ENCODE results near the gene CENPO. TPM values are rescaled to one million over a fixed set of nuclear protein-coding genes. Genes with fewer than 3 reads are reported as not detected.

The CENPO gene
- total RNA-seq, 1 donor from 2014 or later: 17.5 TPM

DNA sequence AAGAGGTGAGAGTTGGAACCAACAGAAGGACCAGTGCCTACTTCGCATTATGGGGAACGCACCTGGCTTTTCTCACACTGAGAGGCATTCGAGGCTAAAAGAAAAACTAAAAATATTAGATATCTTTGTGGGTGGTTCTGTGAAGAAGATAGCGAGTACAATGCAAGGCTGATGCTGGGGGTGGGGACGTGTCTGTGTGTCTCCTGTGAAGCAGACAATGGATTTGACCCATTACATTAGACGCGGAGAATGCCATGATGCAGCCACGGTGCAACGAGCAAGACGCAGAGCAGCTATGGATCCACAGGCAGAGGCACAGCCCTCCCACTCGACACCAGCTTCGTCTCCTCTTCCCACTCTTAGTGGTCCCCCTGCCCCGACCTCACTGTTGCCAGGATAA is 65.8 kb downstream of the CENPO start:
- no peaks in the 10 kb centered on the region for H3K9me3 Mint-ChIP-seq (ENCODE audit: unreplicated experiment)
- Histone ChIP-seq H3K9me3 (ENCODE audit: insufficient read depth, low read depth, low read length) (no peaks in the 10 kb centered on the region), H3K4me2 (ENCODE audit: low read length) (no peak overlapping the region), H3K9ac (ENCODE audit: low read length) (no peak overlapping the region), H3K4me3 (ENCODE audit: insufficient read depth, low read depth, low read length) (no peak overlapping the region), H2AFZ (ENCODE audit: low read depth, low read length) (no peak overlapping the region), H3K79me2 (ENCODE audit: insufficient read depth, low read length) (no peaks in the 10 kb centered on the region), H3K36me3 (ENCODE audit: insufficient read depth, low read length) (no peaks in the 10 kb centered on the region), H3K4me1 (ENCODE audit: insufficient read depth, low read length) (peaks cover 7% of the 10 kb centered on the region), H3K27me3 (ENCODE audit: insufficient read depth, low read length) (no peaks in the 10 kb centered on the region), H3K27ac (ENCODE audit: low read depth, low read length) (no peak overlapping the region), H4K20me1 (ENCODE audit: insufficient read depth, low read length) (no peaks in the 10 kb centered on the region)
- H3K36me3 Mint-ChIP-seq (ENCODE audit: low read depth, unreplicated experiment): peaks cover 2% of the 10 kb centered on the region
- H3K4me3 Mint-ChIP-seq (ENCODE audit: unreplicated experiment): no peak overlapping the region
- peaks cover 17% of the 10 kb centered on the region for H3K4me1 Mint-ChIP-seq (ENCODE audit: low read depth, unreplicated experiment)
- TF ChIP-seq EZH2 (IDR thresholded peaks at IDR 0.05; ENCODE audit: insufficient read depth, low read length): no peak
- no peak for TF ChIP-seq CTCF (IDR thresholded peaks at IDR 0.05; ENCODE audit: insufficient read depth, low read depth, low read length)
- no peaks in the 10 kb centered on the region for H3K27me3 Mint-ChIP-seq (ENCODE audit: low read depth, unreplicated experiment)
- FAIRE-seq (no peak), DNase-seq (ENCODE audit: low read depth) (no peak)
- H3K27ac Mint-ChIP-seq (ENCODE audit: unreplicated experiment): no peak overlapping the region

DNA sequence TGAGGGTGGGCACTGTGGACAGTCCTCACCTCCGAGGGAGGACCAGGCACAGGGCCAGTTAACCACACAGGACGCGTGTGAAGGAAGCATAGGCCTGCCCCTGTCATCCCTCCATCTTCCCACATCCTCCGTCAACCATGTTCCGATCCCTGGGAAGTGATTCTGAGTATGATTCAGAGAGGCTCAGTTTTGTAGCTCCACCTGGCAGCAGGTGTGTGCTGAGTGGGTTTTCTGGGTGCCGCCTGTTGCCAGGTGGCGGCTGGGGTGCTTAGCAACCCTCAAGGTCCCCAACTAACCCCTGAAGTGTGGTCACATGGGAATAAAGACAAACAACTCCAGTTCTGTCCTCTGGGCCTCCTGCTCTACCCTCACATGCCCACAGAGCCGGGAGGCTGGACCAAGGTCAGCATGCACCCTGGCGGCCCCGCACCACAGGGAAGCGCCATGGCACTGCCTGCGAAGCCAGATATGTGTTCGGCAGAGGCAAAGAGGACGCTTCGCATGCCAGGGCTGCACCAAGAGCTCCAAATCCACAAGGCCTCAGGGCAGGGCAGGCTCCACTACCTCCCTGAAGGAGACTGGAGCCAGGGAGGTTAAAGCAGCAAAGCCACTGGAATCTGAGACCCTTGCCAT is 66.9 kb downstream of the CENPO start:
- no peak for FAIRE-seq
- Mint-ChIP-seq H3K4me1 (ENCODE audit: low read depth, unreplicated experiment) (peaks cover 17% of the 10 kb centered on the region), H3K4me3 (ENCODE audit: unreplicated experiment) (no peak overlapping the region), H3K27ac (ENCODE audit: unreplicated experiment) (no peak overlapping the region), H3K27me3 (ENCODE audit: low read depth, unreplicated experiment) (no peaks in the 10 kb centered on the region), H3K36me3 (ENCODE audit: low read depth, unreplicated experiment) (peaks cover 2% of the 10 kb centered on the region), H3K9me3 (ENCODE audit: unreplicated experiment) (no peaks in the 10 kb centered on the region)
- Histone ChIP-seq H3K9ac (ENCODE audit: low read length) (no peak overlapping the region), H3K79me2 (ENCODE audit: insufficient read depth, low read length) (no peaks in the 10 kb centered on the region), H3K27ac (ENCODE audit: low read depth, low read length) (no peak overlapping the region), H4K20me1 (ENCODE audit: insufficient read depth, low read length) (no peaks in the 10 kb centered on the region), H3K4me2 (ENCODE audit: low read length) (no peak overlapping the region), H3K9me3 (ENCODE audit: insufficient read depth, low read depth, low read length) (no peaks in the 10 kb centered on the region), H3K4me1 (ENCODE audit: insufficient read depth, low read length) (peaks cover 7% of the 10 kb centered on the region), H3K36me3 (ENCODE audit: insufficient read depth, low read length) (no peaks in the 10 kb centered on the region), H3K27me3 (ENCODE audit: insufficient read depth, low read length) (no peaks in the 10 kb centered on the region), H3K4me3 (ENCODE audit: insufficient read depth, low read depth, low read length) (no peak overlapping the region), H2AFZ (ENCODE audit: low read depth, low read length) (no peak overlapping the region)
- no peak for DNase-seq (ENCODE audit: low read depth)
- TF ChIP-seq EZH2 (IDR thresholded peaks at IDR 0.05; ENCODE audit: insufficient read depth, low read length) (no peak), CTCF (IDR thresholded peaks at IDR 0.05; ENCODE audit: insufficient read depth, low read depth, low read length) (no peak)

DNA sequence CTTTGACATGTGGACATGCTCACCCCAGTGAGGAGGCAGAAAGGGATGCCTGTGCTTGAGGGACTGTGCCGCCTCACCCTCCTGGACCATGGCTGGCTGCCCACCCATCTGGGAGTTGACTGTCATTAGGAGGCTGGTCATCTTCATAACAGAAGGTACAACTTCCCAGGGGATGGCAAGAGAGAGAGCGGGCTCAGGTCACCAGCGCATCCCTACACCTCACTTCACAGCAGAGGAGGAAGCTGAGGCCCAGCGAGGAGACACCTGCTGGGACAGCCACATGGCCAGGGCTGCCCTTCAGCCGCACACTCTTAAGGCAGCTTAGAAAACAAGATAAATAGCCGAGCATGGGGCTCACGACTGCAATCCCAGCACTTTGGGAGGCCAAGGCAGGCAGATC is 67.4 kb downstream of the CENPO start:
- Mint-ChIP-seq H3K36me3 (ENCODE audit: low read depth, unreplicated experiment) (peaks cover 2% of the 10 kb centered on the region), H3K4me1 (ENCODE audit: low read depth, unreplicated experiment) (peaks cover 13% of the 10 kb centered on the region), H3K27ac (ENCODE audit: unreplicated experiment) (no peak overlapping the region), H3K9me3 (ENCODE audit: unreplicated experiment) (no peaks in the 10 kb centered on the region), H3K4me3 (ENCODE audit: unreplicated experiment) (no peak overlapping the region), H3K27me3 (ENCODE audit: low read depth, unreplicated experiment) (no peaks in the 10 kb centered on the region)
- Histone ChIP-seq H3K9ac (ENCODE audit: low read length) (no peak overlapping the region), H3K4me3 (ENCODE audit: insufficient read depth, low read depth, low read length) (no peak overlapping the region), H3K4me2 (ENCODE audit: low read length) (no peak overlapping the region), H2AFZ (ENCODE audit: low read depth, low read length) (no peak overlapping the region), H4K20me1 (ENCODE audit: insufficient read depth, low read length) (no peaks in the 10 kb centered on the region), H3K27ac (ENCODE audit: low read depth, low read length) (no peak overlapping the region), H3K79me2 (ENCODE audit: insufficient read depth, low read length) (no peaks in the 10 kb centered on the region), H3K36me3 (ENCODE audit: insufficient read depth, low read length) (no peaks in the 10 kb centered on the region), H3K9me3 (ENCODE audit: insufficient read depth, low read depth, low read length) (no peaks in the 10 kb centered on the region), H3K27me3 (ENCODE audit: insufficient read depth, low read length) (no peaks in the 10 kb centered on the region), H3K4me1 (ENCODE audit: insufficient read depth, low read length) (peaks cover 4% of the 10 kb centered on the region)
- TF ChIP-seq CTCF (IDR thresholded peaks at IDR 0.05; ENCODE audit: insufficient read depth, low read depth, low read length): no peak
- no peak for TF ChIP-seq EZH2 (IDR thresholded peaks at IDR 0.05; ENCODE audit: insufficient read depth, low read length)
- FAIRE-seq: no peak
- DNase-seq (ENCODE audit: low read depth): no peak
